Activated CD4-positive, alpha-beta T cell treated with anti-CD3 and anti-CD28 coated beads, Interleukin-10, Interleukin-2, amounts not matched to agents 100 ng/mL and 50 ng/mL, durations not matched to agents 16 hours and 8 hours (primary cell): ENCODE data around the gene RAB1B.
A peak's percentile ranks its signal among the peaks of the same experiment; 100 is the strongest.
"Not testable (repeated sequence)": the region's sequence is repeated elsewhere in the genome, so short reads cannot be mapped to it uniquely, and the experiment has no call there.

ENCODE experiments used
- DNase-seq: peaks from one replicate; pipeline ENCODE4 v3.0.0-alpha.2; 2020

Gene RAB1B

DNA sequence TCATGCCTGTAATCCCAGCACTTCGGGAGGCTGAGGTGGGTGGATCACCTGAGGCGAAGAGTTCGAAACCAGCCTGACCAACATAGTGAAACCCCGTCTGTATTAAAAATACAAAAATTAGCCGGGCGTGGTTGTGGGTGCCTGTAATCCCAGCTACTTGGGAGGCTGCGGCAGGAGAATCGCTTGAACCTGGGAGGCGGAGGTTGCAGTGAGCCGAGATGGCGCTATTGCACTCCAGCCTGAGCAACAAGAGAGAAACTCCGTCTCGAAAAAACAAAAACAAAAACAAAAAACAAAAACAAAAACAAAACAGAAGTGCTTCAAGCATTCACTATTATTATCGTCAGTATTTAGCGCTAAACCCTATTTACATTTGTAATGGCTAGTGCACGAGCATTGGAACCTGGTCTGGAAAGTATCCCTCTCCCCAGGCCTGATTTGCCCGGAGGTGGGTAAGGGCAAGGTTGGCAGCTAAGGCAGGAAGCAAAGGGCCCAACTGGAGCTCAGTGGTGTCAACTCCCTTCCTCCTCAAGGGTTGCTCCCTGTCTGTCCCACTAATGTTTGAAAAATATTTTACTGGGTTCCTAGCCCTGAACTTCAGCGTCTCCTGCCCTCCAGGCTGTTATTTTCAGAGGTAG lies 42.5 kb downstream of the RAB1B start:
- not testable (repeated sequence) for DNase-seq

DNA sequence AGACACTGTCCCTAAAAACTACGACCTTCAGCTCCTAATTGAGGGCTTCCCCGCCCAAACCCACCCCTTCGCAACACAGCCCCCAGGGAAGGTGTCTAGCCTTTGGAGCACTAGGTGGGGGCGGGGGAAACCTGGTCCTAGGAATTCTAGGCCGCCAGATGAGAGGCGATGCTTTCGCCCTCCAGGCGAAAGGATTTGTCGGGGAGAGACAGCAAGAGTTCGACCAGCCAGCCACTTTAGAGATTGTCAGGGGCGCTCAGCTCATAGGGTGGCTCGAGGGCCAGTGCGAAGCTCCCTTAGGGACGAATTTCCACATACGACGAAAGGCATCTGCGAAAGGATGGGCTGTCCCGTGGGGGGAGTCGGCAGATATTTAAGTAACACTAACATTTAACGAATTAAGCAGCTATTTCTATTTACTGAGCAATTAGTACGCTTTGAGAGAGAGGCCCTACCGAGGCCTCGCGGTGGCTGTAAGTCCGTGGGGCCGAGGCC lies 43.1 kb downstream of the RAB1B start:
- DNase-seq: no peak

DNA sequence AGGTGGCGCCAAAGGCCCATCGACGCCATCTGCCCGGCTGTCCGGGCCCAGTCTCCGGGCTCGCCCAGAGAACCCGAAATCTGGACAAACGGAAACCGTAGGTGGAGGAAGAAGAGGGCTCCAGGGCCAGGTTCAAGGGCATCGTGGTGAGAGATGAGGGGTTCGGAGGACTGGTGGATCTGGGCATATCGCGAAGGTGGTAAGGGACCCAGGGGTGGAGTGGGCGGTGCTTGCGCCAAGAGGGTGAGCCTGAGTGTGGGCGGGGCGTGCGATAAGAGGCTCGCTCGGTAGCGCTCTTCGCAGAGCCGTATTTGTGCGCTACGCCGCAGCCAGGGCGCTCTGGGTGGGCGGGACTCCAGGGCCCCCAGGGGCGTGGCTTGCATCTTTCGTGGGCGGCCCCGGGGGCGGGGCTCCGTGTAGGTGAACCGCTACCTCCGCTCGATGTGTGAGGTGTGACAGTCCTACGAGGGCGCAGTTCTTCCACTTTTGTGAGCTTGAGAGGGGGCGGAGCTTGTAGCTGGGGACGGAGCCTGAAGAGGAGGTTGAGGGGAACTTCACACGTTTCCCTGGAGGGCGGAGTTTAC lies 43.6 kb downstream of the RAB1B start:
- DNase-seq: peak; percentile 96

DNA sequence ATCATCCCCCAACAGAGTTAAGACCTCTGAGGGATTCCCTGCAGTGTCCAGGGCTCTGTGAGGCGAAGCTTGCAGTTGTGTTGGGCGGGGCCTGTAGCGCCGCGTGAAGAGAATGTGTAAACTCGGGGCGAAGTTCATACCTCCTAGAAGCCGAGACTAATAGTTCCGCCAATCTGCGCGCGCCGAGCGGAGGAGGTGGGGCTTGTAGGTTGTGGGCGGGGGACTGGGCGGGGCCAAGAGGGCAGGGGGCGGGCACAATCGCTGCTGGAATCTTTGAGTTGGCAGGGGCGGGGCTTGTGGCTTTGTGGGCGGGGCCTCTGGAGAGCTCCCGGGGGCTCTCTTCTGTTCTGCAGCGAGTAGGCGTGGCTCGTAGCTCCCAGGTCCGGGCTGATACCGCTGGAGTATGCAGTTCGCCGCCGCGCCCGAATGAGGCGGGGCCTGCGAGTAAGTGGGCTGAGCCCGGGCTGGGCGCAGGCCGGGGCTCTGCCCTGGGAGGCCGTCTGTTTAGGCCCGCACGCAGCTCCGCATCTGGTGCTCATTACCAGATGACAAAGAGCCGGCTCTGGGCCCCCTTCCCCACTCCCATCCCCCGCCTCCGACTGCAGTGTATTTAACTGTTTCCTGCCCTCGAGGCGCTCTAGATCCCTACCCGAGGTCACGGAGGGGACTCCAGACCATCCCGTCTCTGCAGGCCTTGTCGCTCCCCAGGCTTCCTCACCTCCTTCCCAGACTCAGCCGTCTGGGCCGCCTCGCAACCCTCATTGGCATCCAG lies 44.3 kb downstream of the RAB1B start:
- DNase-seq: peak; percentile 97

DNA sequence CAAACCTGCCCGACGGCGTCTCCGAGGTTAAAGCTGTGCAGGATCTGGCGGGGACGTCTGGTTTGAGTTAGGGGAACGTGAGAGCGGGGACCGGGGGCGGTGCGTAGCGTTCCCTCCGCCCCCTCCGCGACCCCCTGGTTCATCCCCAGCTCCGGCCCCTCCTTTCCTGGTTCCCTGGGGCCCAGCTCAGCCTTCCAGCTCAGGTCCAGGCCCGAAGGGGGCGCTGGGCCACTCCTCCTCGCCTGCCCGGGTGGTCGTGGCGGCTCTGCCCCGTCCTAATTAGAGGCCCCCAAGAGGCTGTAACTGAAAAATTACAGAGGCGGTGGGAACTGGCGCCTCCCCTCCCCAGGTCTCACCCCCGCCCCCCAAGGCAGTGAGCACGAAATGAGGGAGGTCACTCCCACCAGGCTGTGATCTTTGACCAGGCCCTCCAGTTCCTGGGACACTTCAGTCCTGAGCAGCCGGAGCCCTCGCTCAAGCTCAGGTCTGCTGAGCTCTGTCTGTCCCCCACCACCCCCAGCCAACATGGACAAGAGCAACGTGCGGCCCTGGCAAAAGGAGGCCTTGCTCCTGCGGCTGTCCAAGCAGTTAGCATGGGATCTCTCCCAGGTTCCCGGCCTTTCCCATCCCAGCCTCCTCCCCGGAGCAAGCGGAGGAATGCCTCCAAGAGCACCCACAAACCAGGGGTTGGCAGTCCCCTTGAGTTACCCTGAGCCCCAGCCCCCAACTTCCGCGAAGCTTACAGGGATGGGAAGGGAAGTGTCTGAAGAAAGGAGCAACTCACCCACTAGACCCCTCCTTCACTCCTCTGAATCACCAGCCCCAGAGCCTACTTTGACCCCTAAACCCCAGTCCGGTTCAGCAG lies 45.1 kb downstream of the RAB1B start:
- no peak for DNase-seq

DNA sequence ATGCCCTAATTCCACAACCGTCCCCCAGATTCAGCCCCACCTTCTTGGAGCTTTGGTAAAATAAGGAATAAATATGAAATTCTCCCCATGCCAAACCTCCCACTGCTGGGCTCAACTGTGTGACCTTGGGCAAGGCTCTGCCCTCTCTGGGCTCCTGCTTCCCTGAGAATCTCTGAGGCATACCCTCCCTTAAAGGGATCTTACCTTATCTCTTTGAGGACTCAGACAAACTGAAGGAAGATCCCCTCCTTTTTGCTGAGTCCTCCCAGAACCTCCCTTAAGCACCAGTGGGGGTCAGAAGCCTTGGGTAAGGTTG lies 45.7 kb downstream of the RAB1B start:
- no peak for DNase-seq

DNA sequence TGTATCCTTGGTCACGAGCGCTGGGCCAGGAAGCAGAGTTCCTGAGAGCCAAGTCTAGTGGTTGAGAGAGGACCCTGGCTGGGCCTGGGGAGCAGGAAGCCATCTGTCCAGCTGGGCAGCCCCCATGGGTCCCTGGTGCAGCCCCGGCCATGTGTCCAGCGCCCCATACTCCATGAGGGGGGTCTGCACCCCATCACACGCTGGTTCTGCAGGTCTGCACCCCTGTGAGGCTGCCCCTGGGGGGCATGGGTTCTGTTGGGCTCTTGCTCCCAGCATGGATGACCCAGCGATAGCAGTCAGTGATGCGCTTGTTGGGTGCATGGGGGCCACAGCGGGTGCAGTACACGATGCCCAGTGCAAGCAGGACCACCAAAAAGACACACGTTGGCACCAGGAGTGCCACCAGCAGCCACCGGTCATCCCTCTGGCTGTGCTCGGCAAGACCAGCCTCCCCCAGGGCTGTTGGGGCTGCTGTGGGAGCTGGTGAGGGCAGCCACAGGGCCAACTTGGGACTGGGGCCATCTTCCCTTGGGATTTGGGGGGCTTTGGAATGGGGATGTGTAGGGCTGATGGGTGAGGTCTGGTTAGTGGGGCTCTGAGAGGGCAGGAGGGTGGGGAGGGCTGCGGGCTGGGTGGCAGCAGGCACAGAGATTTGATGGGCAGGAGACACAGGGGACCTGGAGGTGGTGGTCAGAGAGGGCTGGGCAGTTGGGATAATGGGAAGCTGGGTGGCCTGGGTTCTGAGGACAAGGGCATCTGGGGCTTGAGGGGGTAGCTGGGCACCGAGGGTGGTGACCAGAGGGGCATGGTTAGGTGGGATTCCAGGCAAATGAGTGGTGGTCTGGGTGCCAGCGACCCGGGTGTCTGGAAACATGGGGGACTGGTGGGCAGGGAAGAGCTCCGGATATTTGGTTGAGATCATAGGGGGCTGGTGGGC lies 46.4 kb downstream of the RAB1B start:
- no peak for DNase-seq

DNA sequence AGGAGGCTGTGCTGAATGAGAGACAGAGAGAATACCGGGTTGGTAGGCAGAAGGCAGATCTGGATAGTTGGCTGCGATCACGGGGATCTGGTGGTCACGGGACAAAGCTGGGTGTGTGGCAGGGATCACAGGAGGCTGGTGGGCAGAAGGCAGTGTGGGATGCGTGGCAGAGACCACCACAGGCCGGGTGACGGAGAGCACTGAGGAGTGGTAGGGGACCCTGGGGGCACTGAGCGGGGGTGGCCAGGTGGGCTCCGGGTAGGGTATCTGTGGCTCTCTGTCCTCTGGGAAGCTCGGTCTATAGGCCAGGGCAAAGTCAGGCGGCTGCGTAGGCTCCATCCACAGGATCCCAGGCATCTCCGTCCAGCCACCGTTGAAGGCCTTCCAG lies 47.1 kb downstream of the RAB1B start:
- no peak for DNase-seq

DNA sequence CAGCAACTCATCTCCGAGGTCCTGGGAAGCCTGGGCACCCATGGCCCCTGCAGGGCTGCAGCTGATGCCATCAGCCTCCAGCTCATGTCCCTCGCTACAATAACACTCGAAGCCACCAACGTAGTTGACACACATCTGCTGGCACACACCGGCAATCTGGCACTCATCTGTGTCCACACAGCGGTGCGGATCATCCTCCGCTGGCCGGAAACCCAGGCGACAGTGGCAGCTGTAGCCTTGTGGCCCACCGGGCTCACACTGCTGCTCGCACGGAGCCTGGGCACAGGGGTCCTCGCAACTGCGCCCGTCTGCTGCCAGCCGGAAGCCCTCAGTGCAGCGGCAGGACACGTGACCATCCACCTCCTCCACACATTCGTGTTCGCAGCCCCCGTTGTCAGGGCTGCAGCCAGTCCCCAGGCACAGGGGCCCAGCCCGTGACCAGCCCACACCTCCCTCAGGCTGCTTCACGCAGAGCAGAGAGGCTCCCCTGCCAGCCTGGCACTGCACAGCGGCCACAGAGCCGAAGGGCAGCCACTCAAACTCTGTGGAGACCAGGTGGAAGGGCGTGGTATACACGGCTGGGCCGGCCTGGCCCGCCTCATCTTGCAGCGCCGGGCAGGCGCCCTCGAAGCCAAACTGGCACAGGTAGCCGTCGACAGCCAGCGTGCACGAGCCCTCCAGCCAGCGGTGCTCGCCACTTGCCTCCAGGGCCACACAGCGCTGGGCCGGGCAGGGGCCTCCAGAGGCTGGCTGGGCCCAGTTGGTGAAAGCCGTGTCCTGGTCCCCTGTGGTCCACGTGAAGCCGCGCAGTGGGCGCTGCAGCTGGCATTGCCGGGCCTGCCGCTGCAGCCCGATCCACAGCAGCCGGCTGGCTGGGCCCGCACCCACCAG lies 47.7 kb downstream of the RAB1B start:
- no peak for DNase-seq

DNA sequence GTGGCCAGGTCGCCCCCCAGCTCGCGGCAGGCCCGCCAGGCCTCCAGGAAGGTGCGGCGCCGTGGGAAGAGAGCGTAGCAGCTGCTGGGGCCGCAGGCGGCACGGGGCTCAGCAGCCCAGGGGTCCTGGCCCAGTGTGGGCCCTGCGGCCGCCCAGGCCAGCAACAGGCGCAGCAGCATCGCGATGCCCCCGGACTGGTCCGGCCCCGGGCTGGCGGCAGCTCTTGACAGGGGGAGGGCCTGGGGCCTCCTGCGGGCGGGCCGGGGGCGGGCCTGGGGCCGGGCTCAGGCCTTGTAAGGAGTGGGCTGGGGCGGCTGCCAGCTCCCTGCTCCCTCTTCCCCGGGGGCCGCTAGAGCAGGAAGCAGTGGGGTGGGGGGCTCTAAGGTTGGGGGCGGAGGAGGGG lies 48.4 kb downstream of the RAB1B start, which contains the start of gene CD248:
Gene CD248 (minus strand): TSS at position 196 of the 403 bp plus-strand sequence. CDS start 17 bp downstream, at position 179.
- no peak for DNase-seq

DNA sequence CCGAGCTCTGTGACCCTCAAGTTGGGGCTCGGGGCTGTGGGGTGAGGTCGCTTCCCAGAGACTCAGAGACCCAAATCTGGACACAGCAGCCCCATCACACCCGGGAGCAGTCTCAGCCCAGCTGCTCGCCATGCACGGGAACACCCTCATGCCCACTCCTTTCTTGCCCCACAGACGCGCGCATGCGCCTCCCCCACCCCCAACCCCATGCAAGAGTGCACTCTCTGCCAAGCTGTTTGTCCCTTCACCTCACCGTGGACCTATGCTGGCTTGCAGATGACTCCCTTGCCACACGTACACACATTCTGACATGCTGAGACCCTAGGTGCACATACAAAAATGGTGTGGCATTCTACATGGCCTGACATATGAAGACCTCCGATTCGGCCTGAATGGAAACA lies 48.9 kb downstream of the RAB1B start:
- DNase-seq: no peak

DNA sequence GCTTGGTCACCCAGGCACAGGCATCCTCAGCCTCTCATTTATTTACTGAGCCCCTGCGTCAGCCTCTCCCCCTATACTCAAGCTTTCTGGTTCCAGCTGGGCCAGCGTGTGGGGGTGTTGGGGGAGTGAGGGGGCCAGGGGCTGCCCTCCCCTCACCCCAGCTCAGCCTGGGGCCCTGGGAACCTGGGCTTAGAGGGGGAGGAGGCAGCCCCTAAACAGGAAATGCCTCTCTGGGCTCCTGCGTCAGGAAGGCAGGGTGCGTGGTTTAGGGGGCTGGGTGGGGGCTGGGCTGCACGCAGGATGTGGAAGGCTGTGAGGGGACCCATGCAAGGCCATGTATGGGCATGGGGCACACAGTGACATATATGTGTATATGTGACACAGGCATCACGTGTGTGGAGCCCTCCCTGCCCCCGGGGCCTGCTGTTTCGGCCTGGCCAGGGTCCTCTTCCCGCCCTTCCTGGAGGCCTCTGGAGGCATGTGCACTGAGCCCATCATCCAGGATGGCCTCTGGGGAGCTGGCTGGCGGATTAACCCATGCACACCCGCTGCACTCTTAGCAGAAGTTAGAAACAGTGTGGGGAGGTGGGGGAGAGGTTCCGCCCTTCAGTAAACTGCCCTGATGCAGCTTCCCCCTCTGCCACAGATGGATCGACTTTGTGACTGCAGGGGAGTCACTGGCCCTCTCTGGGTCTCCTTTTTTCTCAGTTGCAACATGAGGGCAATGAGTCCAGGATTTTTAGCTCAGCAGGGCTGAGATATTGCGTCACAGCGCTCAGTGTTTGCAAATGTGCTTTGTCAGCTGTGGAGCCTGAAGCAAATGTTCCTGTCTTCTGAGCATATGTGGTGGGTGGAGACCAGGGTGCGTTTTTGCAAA lies 49.5 kb downstream of the RAB1B start:
- no peak for DNase-seq

DNA sequence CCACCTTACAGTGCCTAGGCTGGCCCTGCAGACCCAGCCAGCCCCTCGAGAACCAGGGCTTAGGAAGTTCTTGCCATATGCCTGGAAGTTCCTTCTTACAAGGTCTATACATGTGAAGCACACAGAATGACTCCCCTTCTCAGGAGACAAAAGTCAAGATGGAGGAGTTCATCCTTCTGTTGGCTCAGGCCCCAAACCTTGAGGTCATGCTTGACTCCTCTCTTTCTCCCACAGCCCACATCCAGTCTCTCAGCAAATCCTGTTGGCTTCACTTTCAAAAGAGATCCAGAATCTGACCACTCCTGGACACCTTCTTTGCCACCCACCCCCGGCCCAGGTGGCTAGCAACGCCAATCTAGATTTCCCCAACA lies 50.1 kb downstream of the RAB1B start:
- no peak for DNase-seq

DNA sequence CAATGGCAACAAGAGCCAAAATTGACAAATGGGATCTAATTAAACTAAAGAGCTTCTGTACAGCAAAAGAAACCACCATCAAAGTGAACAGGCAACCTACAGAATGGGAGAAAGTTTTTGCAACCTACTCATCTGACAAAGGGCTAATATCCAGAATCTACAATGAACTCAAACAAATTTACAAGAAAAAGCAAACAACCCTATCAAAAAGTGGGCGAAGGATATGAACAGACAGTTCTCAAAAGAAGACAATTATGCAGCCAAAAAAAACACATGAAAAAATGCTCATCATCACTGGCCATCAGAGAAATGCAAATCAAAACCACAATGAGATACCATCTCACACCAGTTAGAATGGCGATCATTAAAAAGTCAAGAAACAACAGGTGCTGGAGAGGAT lies 51.9 kb downstream of the RAB1B start:
- not testable (repeated sequence) for DNase-seq

DNA sequence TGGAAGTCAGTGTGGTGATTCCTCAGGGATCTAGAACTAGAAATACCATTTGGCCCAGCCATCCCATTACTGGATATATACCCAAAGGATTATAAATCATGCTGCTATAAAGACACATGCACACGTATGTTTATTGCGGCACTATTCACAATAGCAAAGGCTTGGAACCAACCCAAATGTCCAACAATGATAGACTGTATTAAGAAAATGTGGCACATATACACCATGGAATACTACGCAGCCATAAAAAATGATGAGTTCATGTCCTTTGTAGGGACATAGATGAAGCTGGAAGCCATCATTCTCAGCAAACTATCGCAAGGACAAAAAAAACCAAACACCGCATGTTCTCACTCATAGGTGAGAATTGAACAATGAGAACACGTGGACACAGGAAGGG lies 52.3 kb downstream of the RAB1B start:
- not testable (repeated sequence) for DNase-seq

DNA sequence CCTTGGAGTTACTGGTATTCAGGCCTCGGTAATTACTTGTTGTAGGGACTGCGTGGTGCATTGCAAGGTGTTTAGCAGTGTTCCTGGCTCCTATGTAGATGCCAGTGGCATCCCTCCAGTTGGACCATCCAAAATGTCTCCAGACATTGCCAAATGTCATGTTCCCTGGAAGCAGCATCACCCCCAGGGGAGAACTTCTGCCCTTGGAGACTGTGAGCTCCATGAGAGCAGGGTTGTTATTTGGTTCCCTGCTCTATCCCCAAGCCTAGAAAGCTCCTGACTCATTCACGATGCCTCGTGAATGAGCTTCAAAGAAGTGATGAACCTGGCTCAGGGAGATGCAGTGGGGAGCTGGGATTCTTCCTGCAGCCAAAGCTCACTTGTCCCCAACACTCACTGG lies 53.2 kb downstream of the RAB1B start:
- DNase-seq: no peak

DNA sequence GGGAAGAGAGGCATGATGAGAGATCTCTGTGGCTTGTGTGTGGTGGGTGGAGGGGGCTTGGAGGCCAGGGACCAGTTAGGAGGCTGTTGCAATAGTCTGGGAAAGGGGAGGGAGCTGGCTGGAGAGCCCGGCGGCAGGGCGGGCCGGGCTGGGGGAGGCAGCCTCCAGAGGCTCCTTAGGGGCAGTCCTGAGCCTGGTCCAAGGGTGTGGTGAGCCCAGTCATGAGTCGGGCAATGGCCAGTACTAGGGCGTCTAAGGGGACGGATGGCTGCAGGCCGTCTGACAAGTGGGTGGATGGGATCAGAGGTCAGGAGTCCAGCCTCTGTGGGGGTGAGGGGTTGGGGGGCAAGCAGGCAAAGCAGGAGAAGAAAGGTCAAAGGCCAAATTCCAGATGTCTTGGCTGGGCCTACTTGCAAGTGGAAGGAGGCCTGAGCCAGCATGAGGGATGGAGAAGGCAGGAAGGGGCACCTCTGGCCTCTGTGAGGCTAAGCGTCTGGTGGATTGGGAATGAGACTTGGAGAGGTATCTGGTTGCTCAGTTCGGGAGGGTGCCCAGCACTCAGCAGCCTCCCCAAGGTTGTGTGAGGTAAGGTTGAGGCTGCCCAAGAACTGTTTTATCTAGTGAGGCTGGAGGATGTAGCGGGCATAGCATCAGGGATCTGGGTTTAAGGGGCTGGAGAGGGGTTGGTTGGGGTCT lies 54.4 kb downstream of the RAB1B start:
- DNase-seq: no peak

DNA sequence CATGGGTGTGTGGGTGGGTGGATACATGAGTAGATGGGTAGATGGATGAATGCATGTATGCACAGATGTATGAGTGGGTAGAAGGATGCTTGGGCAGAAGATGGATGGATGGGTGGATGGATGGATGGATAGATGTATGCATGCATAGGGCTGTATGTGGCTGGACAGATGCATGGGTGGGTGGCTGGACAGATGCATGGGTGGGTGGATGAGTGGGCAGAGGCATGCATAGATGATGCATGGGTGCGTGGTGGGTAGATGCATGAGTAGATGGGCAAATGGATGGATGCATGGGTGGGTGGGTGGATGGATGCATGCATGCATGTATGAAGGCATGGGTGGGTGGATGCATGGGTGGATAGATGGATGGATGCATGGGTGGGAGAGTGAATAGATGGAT lies 55.2 kb downstream of the RAB1B start:
- DNase-seq: no peak

DNA sequence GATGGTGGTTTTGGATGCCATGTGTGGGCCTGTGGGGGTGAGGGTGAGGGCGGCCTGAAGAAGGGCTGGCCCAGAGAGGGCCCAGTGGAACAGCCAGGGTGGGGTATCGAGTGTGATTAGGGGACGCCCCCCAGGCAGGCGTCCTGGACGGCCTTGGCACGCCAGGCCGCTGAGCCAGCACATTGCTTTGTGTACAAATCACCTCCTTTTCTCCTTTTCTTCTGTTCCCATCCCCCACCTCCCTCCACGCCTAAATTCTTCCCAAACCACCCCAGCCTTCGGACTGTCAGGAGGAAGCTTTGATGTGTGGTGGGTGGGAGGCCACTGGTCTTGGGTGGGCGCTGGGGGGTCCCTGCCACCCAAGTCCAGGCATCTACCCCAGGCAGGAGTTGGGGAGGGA lies 56.2 kb downstream of the RAB1B start:
- DNase-seq: no peak
